GM21447 (cell line): Measurements from ENCODE around the gene ABHD5.

Experiments
- ATAC-seq: cut with Tn5 transposase; IDR thresholded peaks from one replicate; pipeline ENCODE4 v1.9.1; 2021; ENCODE audit not compliant: unreplicated experiment

ABHD5 gene

DNA sequence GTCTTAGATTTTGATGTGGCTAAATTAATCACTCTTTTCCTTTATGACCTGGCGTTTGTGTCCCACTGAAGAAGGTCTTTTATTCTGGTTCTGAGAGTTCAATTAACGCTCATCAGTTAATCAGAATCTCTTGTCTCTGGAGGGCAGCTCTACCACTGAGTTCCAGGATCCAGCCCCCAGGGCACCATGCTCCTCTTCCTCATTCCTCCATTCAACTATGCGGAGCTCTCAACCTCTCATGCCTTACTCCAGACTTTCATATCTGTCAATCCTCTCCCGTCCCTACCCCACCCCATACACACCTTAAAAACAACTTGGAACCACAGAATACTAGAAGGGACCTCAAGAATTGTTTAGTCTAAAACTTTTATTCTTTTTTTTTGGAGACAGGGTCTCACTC, 4.8 kb upstream of the ABHD5 start:
- ATAC-seq = no peak

DNA sequence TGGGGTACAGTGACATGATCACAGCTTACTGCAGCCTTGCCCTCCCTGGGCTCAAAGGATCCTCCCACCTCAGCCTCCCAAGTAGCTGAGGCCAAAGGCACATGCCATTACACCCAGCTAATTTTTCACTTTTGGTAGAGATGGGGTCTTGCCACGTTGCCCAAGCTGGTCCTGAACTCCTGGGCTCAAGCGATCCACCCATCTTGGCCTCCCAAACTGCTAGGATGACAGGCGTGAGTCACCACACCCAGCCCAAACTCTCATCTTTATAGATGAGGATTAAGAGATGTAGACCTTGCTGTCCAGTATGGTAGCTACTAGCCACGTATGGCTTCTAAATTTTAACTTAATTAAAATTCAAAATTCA, 4.4 kb upstream of the ABHD5 start:
- no peak for ATAC-seq

DNA sequence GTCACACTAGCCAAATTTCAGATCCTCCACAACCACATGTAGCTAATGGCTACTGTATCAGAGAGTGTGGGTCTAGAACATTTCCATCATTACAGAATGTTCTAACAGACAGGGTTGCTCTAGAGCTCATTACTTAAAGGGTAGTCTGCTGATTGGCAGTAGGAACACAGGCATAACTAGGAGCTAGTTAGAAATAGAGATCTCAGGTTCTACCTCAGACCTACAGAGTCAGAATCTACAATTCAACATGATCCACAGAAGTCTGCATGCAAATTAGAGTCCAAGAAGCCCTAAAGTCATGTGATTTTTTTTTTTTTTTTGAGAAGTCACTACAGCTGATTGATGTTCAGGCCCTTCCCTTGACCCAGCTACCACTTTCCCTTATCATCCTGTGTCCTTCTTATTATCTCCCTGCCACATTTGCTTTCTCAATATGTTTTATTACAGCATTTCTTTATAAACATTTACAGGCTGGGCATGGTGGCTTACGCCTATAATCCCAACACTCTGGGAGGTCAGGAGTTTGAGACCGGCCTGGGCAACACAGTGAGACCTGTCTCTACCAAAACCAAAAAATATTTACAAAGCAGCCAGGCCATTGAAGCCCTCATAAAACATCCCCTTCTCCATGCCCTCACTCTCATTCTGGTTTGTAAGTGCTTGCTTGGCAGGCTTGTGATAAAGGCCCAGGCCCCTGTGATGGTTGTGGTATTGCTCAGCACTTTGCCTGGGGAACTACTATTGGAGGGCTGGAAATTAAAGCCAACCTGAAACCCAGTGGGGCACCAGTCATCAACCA, 3.8 kb upstream of the ABHD5 start:
- no peak for ATAC-seq

DNA sequence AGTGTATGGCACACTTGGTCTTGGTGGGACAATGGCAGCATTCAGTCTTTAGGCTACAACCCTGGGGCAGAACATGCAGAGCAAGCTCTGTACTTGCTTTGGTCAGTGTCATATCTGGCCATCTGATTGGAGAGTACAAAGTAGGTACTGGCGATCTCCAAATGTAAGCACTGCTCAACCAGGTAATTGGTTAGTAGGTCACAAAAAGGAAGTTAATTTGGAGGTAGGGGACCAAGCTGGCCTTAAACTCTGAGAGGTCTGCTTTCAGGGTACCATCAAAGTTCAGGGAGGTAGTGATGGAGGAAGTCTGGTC, 3.3 kb upstream of the ABHD5 start:
- ATAC-seq = no peak

DNA sequence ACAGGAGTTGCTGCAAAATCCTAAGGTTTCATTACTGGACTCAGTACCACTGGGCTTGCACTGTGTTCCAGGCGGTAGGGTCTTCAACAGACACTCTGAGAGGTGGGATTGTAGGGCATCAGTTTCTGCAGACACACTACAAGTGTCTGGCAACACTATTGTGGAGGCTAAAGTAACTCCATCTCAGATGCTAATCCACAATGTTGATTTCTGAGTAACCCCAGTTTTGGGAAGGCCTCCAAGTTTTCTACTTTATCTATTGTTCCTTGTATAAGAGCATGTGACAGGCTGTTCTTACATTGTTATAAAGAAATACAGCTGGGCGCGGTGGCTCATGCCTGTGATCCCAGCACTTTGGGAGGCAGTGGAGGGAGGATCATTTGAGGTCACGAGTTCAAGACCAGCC, 2.5 kb upstream of the ABHD5 start:
- no peak for ATAC-seq

DNA sequence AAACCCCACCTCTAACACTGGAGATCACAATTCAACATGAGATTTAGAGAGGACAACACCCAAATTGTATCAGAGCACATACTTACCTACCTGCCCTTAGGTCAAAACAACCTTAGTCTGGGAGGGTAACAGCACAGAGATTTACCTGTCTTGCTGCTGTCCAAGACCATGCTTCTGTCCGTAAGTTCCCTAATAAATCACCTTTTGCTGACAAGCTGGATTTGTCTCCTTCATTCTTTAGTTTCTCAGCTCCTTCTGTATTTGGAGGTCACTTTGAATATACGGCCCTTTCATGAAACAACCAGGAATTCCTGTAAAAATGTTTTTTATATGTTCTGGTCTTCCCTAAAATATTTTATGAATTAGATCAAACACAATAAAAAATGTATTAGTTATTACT, 1.6 kb upstream of the ABHD5 start:
- no peak for ATAC-seq

DNA sequence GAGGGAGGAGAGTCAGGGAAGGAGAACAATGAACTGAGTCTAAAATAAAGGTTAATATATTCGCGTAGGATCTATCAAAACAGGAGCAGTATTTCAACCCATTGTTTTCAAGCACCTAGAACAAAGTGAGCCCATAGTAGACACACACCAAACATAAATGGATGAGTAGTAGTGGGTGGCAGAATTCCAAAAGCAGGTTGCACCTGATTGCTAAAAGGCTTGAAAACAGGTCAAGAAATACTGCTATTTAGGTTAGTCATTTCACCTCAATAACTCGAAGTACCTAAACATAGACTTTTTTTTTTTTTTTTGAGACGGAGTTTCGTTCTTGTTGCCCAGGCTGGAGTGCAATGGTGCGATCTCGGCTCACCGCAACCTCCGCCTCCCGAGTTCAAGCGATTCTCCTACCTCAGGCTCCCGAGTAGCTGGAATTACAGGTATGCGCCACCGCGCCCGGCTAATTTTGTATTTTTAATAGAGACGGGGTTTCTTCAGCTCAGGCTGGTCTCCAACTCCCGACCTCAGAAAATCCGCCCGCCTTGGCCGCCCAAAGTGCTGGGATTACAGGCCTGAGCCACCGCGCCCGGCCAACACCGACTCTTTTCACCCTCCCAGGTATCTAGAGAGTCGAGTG, 855 bp upstream of the ABHD5 start:
- ATAC-seq = peak; percentile 14

DNA sequence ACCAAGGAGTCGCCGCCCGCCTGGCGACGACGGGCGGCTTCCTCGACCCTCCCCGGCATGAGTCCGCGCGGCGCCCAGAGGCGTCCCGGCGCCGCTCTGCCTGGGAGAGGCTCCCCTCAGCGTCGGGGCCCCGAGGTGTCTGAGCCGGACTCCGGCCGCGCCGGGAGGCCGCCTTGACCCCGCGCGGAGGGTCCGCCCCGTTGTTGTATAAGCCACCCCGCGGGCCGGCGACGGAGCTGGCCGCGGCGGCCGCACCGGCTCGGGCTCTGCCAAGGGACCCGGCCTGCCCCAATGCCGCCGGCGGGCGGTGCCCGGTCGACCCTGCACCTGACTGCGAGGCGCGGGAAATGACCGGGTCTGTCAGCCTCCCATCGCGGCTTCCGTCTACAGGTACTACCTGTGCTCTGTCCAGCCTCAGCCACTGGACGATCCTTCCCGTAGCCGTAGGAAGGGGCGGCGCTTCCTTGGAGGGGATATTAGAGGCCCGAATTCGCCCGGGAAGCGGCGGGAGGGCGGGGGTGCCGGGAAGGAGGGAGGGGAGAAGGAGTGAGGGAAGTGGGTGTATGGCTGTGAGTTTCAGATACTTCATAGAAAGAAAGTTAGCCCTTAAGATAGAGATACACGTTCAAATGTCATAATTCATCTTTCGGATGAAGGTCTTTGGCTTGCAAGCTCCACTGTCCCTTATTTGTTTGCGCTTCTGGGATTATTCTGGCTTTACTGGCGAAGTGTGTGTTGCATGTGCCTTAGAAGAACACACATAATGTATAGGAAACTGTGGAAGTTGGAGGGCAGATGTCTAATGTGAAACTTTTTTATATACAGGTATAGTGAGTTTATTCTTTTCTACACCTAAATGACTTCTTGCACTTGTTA, 620 bp downstream of the ABHD5 start:
- peak; percentile 37 for ATAC-seq

DNA sequence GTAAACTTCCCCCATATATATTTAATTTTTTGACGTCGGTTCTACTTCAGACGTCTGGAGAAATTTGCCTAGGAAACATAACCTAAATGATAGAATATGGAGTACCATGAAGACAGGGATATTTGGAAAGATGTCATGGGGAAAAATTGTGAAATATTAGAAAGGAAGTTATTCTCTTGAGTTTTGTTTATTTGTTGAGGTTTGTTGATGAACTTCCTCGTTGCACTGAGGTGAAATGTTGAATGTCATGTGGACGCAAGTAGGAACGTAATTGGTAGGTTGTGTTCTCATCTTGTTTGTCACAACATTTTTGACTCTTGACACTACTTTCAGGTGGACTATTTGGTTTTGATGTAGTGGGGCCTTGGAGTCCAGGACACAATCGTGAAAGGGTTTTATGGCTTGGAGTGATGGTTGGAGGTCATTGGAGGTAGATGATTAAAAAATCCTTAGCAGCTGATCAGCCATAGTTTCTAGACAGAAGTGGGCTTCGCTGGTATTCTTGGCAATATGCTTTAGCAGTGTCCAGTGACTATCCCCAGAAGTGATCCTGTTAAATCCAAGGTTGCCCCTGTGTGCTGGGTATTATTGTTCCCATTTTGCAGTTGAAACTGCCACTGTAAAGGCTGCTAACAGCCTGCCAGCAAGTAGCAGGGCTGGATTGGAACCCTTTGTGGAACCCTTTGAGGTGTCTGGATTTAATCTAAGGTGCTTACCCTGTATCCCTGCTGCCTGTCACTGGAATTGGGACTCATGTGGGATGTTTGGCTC, 1.5 kb downstream of the ABHD5 start:
- no peak for ATAC-seq

DNA sequence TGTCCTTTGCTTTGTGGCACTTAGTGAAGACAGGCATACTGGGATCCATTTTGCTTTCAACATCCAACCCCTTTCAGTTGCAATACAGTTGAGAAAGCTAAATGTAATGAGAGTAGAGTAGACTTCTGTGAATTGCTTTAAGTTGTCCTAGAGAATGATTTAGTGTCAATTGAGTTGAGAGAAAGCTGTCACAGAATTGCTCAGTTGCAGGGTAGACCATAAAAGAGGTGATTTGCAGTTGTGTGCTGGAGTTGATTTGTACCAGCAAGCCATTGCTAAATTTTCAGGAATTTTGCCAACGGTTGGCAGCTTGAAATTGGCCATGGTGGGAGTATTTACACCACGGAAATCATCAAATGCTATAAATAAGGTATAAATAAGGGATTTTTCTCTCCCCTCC, 2.2 kb downstream of the ABHD5 start:
- no peak for ATAC-seq

DNA sequence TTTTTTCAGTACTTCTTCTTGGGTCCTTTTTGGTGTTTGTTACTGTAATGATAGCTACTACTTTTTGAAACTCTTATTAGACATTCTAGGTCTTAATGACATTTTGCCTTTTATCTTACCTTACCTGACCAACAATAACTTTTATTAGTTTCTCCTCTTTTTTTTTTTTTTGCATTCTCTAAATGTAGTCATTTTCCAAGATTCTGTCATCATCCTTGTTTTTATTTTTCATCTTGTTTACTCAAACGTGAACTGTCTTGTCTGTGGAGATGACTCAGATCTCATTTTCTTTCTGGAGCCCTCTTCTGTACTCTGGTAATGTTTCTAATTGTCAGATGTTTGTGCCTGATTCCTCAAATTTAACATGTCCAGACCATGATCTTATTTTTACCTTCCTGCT, 2.9 kb downstream of the ABHD5 start:
- ATAC-seq = no peak

DNA sequence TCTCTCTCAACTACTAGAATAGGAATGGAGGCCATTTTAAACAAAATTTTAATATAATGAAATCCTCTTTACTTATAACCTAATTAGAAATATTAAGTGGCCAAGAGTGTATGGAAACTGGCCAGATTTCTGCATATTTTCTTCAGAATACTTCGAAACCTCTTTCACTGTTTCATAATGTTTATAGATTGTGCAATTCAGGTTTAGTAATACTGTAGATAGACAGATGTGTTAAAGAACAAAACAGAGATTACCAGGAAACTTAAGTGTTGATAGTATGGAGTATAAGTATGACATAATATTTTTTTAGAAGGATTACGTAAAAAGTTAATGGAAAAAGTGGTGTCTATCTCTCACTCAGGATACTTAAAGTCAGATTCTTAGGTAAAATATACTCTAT, 4.7 kb downstream of the ABHD5 start:
- ATAC-seq = no peak

DNA sequence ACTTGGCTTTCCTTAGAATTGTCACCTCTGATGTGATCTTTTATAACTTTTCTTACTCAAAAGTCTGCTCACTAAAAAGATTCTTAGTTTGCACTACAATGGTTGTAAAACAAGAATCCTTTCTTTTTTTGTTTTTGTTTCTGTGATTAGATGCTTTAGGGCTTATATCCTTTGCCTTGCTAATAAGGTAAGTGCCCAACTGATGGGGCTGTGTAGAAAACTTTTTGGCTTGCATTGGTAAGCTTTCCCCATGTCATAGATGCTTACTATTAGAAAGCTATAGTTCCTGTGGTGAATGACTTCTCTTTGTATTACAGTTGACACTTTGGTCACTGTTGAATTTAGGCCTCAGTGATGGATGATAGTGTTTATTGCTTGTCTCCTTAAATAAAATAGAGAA, 5.1 kb downstream of the ABHD5 start:
- no peak for ATAC-seq

DNA sequence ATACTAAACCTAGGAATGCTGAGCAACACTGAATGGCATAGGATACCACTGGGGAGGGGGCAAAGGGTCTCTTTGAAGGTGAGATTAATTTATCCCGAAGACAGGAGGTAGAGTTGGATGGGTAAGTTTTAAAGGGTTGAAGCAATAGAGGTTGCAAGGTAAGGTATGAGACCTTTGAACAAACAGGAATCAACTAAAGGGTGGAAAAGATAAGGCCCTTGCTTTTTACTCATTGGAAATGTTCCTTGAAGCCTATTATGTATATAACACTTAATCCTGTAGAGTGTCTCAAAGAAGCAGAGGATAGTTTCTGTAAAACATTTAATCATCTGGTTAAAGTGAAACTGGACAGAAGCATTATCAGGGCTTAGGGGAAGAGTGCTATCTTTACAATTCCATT, 5.7 kb downstream of the ABHD5 start:
- no peak for ATAC-seq

DNA sequence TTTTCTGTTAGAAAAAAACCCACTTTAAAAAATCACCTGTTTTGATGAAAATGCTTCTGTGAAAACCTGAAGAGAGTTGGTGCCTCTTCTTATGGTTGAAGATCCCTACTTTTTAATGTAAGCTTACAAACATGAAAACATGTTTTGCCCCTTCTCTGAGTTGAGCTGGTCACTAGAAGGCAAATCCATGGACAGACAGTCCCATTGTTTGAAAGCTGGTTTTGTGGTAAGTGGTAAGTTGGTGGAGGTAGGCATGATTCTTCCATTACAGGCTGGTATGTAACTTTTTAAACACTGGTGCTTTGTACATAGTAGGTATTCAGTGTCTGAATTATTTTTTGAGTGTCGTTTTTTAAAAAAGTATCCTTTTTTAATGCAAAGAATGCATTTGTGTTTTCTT, 6.1 kb downstream of the ABHD5 start:
- no peak for ATAC-seq

DNA sequence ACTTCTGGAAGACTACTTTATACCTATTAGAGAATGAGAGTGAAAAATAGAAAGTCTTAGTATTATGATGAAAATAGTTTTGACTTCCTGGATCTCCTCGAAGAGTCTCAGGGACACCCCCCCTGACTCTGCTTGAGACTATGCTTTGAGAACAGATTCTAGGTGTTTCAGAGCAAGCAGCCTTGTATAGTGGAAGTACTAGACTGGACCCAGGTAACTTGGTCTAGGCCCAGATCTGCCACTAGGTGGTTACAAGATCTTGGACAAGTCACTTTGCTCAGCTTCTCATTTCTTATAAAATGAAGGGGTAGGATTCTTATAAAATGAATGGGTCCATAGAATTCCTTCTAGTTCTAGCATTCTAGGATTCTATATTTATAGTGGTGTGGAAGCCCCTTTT, 9.1 kb downstream of the ABHD5 start:
- ATAC-seq = peak; percentile 74

DNA sequence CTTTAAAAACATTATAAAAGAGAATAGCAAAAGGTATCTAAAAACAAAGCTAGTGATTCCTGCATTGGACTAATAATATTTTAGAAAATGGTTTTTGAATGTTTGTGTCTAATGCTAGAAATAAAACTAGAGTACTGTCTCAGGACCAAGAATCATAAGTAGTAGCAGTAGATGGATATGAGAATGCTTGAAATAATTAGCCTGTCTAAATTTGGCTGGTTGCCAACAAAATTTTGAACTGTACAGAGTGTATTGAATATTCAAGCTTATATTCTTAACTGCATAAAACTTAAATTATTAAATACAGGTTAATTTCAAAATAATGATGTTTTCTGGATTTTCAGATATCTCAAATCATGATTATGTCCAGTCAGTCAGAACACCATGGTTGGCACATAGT, 14.0 kb downstream of the ABHD5 start:
- ATAC-seq = no peak

DNA sequence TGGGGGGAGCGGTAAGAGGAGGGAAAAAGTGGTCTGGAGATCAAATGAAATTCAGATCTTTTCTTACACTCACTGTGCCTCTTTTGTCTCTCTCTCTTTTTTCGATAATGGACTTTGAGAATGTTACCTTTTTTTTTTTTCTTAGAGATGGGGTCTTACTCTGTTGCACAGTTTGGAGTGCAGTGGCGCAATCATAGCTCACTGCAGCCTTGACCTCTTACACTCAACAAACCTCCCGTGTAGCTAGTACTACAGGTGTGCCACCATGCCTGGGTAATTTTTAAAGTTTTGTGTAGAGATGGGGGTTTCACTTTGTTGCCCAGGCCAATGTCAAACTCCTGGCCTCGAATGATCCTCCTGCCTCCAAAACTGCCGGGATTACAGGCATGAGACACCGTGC, 15.6 kb downstream of the ABHD5 start:
- no peak for ATAC-seq

DNA sequence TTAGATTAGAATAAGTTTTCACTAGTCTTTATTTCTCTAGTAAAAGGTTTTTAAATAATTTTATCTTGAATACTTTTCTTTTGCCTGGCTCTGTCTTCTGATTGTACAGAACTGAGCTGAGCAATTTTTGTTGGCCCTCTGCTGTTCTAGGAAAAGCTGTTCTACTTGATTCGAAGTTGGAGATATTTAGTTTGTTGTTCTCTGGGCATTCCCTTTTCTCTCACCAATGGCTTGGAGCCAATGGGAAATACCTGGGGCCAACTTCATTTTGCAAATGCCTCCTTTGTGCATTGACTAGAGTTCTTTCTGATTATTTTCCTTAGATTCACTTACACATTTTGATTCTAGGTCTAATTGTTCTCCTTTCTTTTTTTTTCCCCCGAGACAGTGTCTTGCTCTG, 16.5 kb downstream of the ABHD5 start:
- ATAC-seq = no peak

DNA sequence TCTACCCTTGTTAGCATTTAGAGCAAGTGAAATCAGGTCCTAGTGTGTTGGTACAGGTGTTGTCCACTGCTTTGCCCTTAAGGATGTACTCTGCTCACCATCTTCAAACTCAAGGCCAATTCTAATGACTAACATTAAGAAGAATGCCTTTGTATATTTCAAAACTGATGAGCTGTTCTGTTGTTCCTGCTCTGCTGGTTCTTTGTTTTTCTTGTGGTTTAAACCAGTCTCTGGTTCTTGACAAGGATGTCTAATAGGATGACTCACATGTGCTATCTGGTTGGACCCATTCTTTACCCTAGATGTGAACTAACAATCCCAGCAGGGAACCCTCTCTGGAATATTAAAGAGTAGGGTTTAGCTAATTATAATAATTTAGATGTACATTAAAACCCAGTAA, 17.3 kb downstream of the ABHD5 start:
- no peak for ATAC-seq

DNA sequence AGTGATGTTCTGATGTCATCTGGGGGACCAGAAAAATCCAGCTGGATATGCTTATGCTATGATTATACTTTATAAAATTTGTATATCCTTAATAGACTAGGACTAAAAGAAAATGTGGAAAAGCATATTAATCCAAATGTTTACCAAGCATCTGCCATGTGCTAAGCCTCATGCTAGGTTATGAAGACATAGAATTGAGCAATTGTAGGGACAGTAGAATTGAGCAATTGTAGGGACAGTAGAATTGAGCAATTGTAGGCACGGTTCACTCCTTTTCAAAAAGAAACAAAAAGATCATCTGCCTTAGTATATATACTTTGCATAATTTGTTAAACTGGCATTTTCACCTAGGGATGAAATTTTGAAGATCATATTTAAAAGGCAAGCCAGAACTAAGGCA, 18.3 kb downstream of the ABHD5 start:
- ATAC-seq = no peak
